NCI-H2196 (cell line): ENCODE measurements around the gene SAMD3.
"Not testable (repeated sequence)": the region's sequence is repeated elsewhere in the genome, so short reads cannot be mapped to it uniquely, and the experiment has no call there.

Experiments used
- DNase-seq: peaks from one replicate; lab custom pipeline; 2025; ENCODE audit not compliant: unreplicated experiment; lab: John Stamatoyannopoulos, UW

SAMD3 gene

GRCh38 chr6:130138116-130138908, 84.4 kb downstream of the SAMD3 start:
- no peak for DNase-seq

GRCh38 chr6:130136798-130137197, 86.0 kb downstream of the SAMD3 start:
- DNase-seq = no peak

GRCh38 chr6:130134582-130134981, 88.2 kb downstream of the SAMD3 start:
- DNase-seq = no peak

- no peak for DNase-seq
Measured at GRCh38 chr6:130132286-130132701, 90.5 kb downstream of the SAMD3 start.

GRCh38 chr6:130129762-130130246, 92.9 kb downstream of the SAMD3 start:
- DNase-seq = no peak

- DNase-seq = no peak
Measured at GRCh38 chr6:130128326-130128725, 94.4 kb downstream of the SAMD3 start.

- no peak for DNase-seq
Measured at GRCh38 chr6:130127195-130127594, 95.6 kb downstream of the SAMD3 start.

GRCh38 chr6:130122243-130122642, 100.5 kb downstream of the SAMD3 start:
- no peak for DNase-seq

- no peak for DNase-seq
Measured at GRCh38 chr6:130120731-130121130, 102.0 kb downstream of the SAMD3 start.

GRCh38 chr6:130119211-130119610, 103.5 kb downstream of the SAMD3 start:
- DNase-seq = no peak

GRCh38 chr6:130118236-130118635, 104.5 kb downstream of the SAMD3 start:
- DNase-seq = no peak

GRCh38 chr6:130117187-130117701, 105.5 kb downstream of the SAMD3 start:
- not testable (repeated sequence) for DNase-seq

GRCh38 chr6:130116273-130116672, 106.5 kb downstream of the SAMD3 start:
- DNase-seq = no peak

GRCh38 chr6:130115036-130115435, 107.7 kb downstream of the SAMD3 start:
- DNase-seq = no peak

GRCh38 chr6:130113201-130113710, 109.5 kb downstream of the SAMD3 start:
- no peak for DNase-seq

GRCh38 chr6:130111031-130111430, 111.7 kb downstream of the SAMD3 start:
- DNase-seq = no peak

GRCh38 chr6:130107710-130108109, 115.0 kb downstream of the SAMD3 start:
- no peak for DNase-seq

GRCh38 chr6:130105996-130106704, 116.6 kb downstream of the SAMD3 start:
- DNase-seq = no peak

GRCh38 chr6:130099119-130099518, 123.6 kb downstream of the SAMD3 start:
- DNase-seq = no peak

- no peak for DNase-seq
Measured at GRCh38 chr6:130098317-130098716, 124.4 kb downstream of the SAMD3 start.
